Prostate gland (tissue), 2 donors: ENCODE measurements around the gene CELF4.

ENCODE experiments used
- POLR2A ChIP-seq: fragments of 450-650 bp; IDR thresholded peaks from one replicate; pipeline ENCODE4 v1.6.1; 2016; ENCODE audit warnings: antibody characterized with exemption, mild to moderate bottlenecking
- POLR2AphosphoS5 ChIP-seq: sonication (generic); formaldehyde crosslinking; IDR thresholded peaks from one replicate; pipeline ENCODE4 v1.6.1; 2017; ENCODE audit warnings: antibody characterized with exemption
- TF ChIP-seq, protein P1 (sequence below), 4 experiments: fragments of 200-600 bp in 2 of 4; fragments of 450-650 bp in 2 of 4; sonication (generic) in 2 of 4; IDR thresholded peaks; 1 replicate in 3 of 4; 2 replicates in 1 of 4; pipeline ENCODE4 v1.5.1; 2016 to 2019; ENCODE audit warnings: antibody characterized with exemption in 4 of 4, mild to moderate bottlenecking in 2 of 4, moderate library complexity in 2 of 4

- TF ChIP-seq, protein P1, sequence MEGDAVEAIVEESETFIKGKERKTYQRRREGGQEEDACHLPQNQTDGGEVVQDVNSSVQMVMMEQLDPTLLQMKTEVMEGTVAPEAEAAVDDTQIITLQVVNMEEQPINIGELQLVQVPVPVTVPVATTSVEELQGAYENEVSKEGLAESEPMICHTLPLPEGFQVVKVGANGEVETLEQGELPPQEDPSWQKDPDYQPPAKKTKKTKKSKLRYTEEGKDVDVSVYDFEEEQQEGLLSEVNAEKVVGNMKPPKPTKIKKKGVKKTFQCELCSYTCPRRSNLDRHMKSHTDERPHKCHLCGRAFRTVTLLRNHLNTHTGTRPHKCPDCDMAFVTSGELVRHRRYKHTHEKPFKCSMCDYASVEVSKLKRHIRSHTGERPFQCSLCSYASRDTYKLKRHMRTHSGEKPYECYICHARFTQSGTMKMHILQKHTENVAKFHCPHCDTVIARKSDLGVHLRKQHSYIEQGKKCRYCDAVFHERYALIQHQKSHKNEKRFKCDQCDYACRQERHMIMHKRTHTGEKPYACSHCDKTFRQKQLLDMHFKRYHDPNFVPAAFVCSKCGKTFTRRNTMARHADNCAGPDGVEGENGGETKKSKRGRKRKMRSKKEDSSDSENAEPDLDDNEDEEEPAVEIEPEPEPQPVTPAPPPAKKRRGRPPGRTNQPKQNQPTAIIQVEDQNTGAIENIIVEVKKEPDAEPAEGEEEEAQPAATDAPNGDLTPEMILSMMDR (IDR thresholded peaks at IDR 0.05) = no peak
- TF ChIP-seq POLR2AphosphoS5 (no peak), POLR2A (no peak)
These were observed 146.3 kb downstream of the CELF4 start for GRCh38 chr18:37419315-37419714.
